Epithelial cell of proximal tubule (primary cell): Measurements from ENCODE around the gene NCAPH2. TPM values are rescaled to one million over a fixed set of nuclear protein-coding genes. Genes with fewer than 3 reads are reported as not detected.

Experiments
- DNase-seq: peaks from one replicate; pipeline ENCODE4 v3.0.0-alpha.2; 2011; ENCODE audit warnings: low read depth
- H3K4me3 ChIP-seq: 2 replicates; pipeline ENCODE4 v1.5.1; 2011; ENCODE audit warnings: low read depth, mild to moderate bottlenecking, low read length
- CTCF ChIP-seq: conservative IDR thresholded peaks from 2 replicates; pipeline ENCODE4 v1.5.1; 2012; ENCODE audit warnings: low read depth, mild to moderate bottlenecking, low read length
- total RNA-seq: library from RNA; depleted of rRNA; stranded (reverse); fragments of >200 nt; gene quantifications from 2 replicates; pipeline ENCODE4 v1.2.3, GENCODE V29; 2015

NCAPH2 gene
- total RNA-seq, 1 donor from 2014 or later, result 69.3 TPM

GRCh38 chr22:50504369-50505211 is 3.4 kb upstream of the NCAPH2 start:
- no peak for DNase-seq
- H3K4me3 ChIP-seq, result no peak overlapping the region
- no peak for TF ChIP-seq CTCF

- no peak for TF ChIP-seq CTCF
- H3K4me3 ChIP-seq, result no peak overlapping the region
- DNase-seq, result no peak
Observed at GRCh38 chr22:50505276-50505775, 2.7 kb upstream of the NCAPH2 start.

GRCh38 chr22:50505776-50506610 is 2.0 kb upstream of the NCAPH2 start:
- H3K4me3 ChIP-seq, result peak overlapping the region; percentile 99
- no peak for DNase-seq
- no peak for TF ChIP-seq CTCF

- H3K4me3 ChIP-seq, result peak overlapping the region; percentile 99
- TF ChIP-seq CTCF, result no peak
- DNase-seq, result no peak
Observed at GRCh38 chr22:50506611-50507420, 1.2 kb upstream of the NCAPH2 start.

- no peak for DNase-seq
Observed at GRCh38 chr22:50507421-50507990, 518 bp upstream of the NCAPH2 start, which contains the start of gene LMF2. Gene LMF2, minus strand, starts transcription at chr22:50507702. Its CDS starts 27 bp downstream, at chr22:50507675.

More at GRCh38 chr22:50507421-50507990, 518 bp upstream of the NCAPH2 start, which contains the start of gene LMF2:
- peak within 1 kb of the TSS; percentile 99 for H3K4me3 ChIP-seq
- no peak for TF ChIP-seq CTCF
